PC-3 (cell line): Measurements from ENCODE around the gene UBE2D3. TPM values are rescaled to one million over a fixed set of nuclear protein-coding genes. Genes with fewer than 3 reads are reported as not detected.
A peak's percentile ranks its signal among the peaks of the same experiment; 100 is the strongest.

Source experiments
- ATAC-seq: fragments of 200-7000 bp; cut with Tn5 transposase; 2 replicates; pipeline ENCODE4 v1.9.1; 2020; ENCODE audit warnings: mild to moderate bottlenecking, moderate library complexity
- BruUV-seq: library from RNA; stranded (reverse); fragments of 400-500 nt; replicated peaks from 2 replicates; lab custom pipeline; 2021; lab: Mats Ljungman, UMichigan
- CTCF ChIA-PET: fragments of 300-600 bp; sonication (Branson Sonifier 250); formaldehyde crosslinking; loops from one replicate; lab custom pipeline; 2022; ENCODE audit warnings: antibody characterized with exemption; lab: Charles Lee
- POLR2A ChIA-PET: fragments of 300-600 bp; sonication (Branson Sonifier 250); formaldehyde crosslinking; loops from one replicate; lab custom pipeline; 2022; ENCODE audit warnings: antibody characterized with exemption; ENCODE audit not compliant: unreplicated experiment; lab: Charles Lee
- DNase-seq: peaks from one replicate; pipeline ENCODE4 v3.0.0-alpha.2; 2015
- H2AFZ ChIP-seq: fragments of 300-600 bp; sonication (generic); 2 replicates; pipeline ENCODE4 v1.6.0; 2016; ENCODE audit warnings: antibody characterized with exemption, low read length
- H3F3A ChIP-seq: fragments of 300-600 bp; sonication (generic); one replicate; pipeline ENCODE4 v1.6.0; 2017; ENCODE audit warnings: antibody characterized with exemption, low read length, control low read depth, mild to moderate bottlenecking; ENCODE audit not compliant: unreplicated experiment
- H3K27ac ChIP-seq: fragments of 300-600 bp; sonication (generic); 2 replicates; pipeline ENCODE4 v1.5.1; 2016; ENCODE audit warnings: mild to moderate bottlenecking, low read length
- H3K27me3 ChIP-seq: fragments of 300-600 bp; sonication (generic); 2 replicates; pipeline ENCODE4 v1.6.1; 2016; ENCODE audit warnings: low read length, mixed read lengths
- H3K36me3 ChIP-seq: fragments of 300-600 bp; sonication (generic); 2 replicates; pipeline ENCODE4 v1.6.1; 2016; ENCODE audit warnings: low read depth, mixed run types, low read length, mixed read lengths
- H3K4me1 ChIP-seq: fragments of 300-600 bp; sonication (generic); 2 replicates; pipeline ENCODE4 v1.5.1; 2016; ENCODE audit warnings: low read length; ENCODE audit not compliant: insufficient read depth
- H3K4me2 ChIP-seq: fragments of 300-600 bp; sonication (generic); 2 replicates; pipeline ENCODE4 v1.6.0; 2016; ENCODE audit warnings: low read length
- H3K4me3 ChIP-seq: fragments of 300-600 bp; sonication (generic); 2 replicates; pipeline ENCODE4 v1.5.1; 2016; ENCODE audit warnings: mild to moderate bottlenecking, low read length, mixed read lengths
- H3K79me2 ChIP-seq: fragments of 300-600 bp; sonication (generic); 2 replicates; pipeline ENCODE4 v1.6.1; 2017; ENCODE audit warnings: low read length, mixed read lengths
- H3K9ac ChIP-seq: fragments of 300-600 bp; sonication (generic); 2 replicates; pipeline ENCODE4 v1.6.0; 2016; ENCODE audit warnings: mild to moderate bottlenecking, low read length
- H3K9me2 ChIP-seq: fragments of 300-600 bp; sonication (generic); replicated peaks from 2 replicates; pipeline ENCODE4 v1.6.1; 2016; ENCODE audit warnings: mixed run types, low read length, mixed read lengths
- H3K9me3 ChIP-seq: fragments of 300-600 bp; sonication (generic); 2 replicates; pipeline ENCODE4 v1.6.1; 2016; ENCODE audit warnings: low read length, mixed read lengths
- H4K20me1 ChIP-seq: fragments of 300-600 bp; sonication (generic); 2 replicates; pipeline ENCODE4 v1.6.1; 2016; ENCODE audit warnings: low read length, mixed read lengths
- EZH2 ChIP-seq: fragments of 300-600 bp; sonication (generic); IDR thresholded peaks from one replicate; pipeline ENCODE4 v1.6.1; 2017; ENCODE audit warnings: antibody characterized with exemption, mild to moderate bottlenecking, low read length; ENCODE audit not compliant: unreplicated experiment
- EZH2phosphoT487 ChIP-seq: fragments of 300-600 bp; sonication (generic); IDR thresholded peaks from 2 replicates; pipeline ENCODE4 v1.6.1; 2018; ENCODE audit warnings: mild to moderate bottlenecking, antibody characterized with exemption, low read length, borderline replicate concordance
- intact Hi-C: fragments of 100-400 bp; cut with micrococcal nuclease; formaldehyde crosslinking; loops from 2 replicates; pipeline ENCODE4 v1.9.0; 2023
- total RNA-seq: library from RNA; depleted of rRNA; stranded (reverse); fragments of >200 nt; gene quantifications from 2 replicates; pipeline ENCODE4 v1.2.3, GENCODE V29; 2014
- TF ChIP-seq, protein P1 (sequence below): fragments of 300-600 bp; sonication (generic); conservative IDR thresholded peaks from 2 replicates; pipeline ENCODE4 v1.5.1; 2017; ENCODE audit warnings: antibody characterized with exemption, low read depth, mild to moderate bottlenecking, low read length

UBE2D3 gene
- total RNA-seq, 1 experiment from 2014 or later = 435 TPM

DNA sequence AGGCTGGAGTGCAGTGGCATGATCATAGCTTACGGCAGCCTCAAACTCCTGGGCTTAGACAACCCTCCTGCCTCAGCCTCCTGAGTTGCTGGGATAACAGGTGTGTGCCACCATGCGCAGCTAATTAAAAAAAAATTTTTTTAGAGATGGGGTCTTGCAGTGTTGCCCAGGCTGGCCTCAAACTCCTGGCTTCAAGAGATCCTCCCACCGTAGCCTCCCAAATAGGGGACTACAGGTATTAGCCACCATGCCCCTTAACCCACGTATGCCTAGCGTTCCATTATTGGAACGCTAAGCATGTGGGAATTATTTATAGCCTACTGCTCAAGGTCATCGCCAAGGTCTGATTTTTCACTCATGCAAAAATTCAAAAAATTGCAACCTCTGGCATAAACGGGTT is 20.3 kb upstream of the UBE2D3 start:
- CTCF ChIA-PET = no interaction called here
- H3K36me3 ChIP-seq = no peaks in the 10 kb centered on the region
- H3F3A ChIP-seq = no peaks in the 10 kb centered on the region
- H3K4me2 ChIP-seq = no peak overlapping the region
- intact Hi-C loops = no loop called here
- no peak overlapping the region for H2AFZ ChIP-seq
- TF ChIP-seq EZH2phosphoT487 = no peak
- TF ChIP-seq, protein P1, sequence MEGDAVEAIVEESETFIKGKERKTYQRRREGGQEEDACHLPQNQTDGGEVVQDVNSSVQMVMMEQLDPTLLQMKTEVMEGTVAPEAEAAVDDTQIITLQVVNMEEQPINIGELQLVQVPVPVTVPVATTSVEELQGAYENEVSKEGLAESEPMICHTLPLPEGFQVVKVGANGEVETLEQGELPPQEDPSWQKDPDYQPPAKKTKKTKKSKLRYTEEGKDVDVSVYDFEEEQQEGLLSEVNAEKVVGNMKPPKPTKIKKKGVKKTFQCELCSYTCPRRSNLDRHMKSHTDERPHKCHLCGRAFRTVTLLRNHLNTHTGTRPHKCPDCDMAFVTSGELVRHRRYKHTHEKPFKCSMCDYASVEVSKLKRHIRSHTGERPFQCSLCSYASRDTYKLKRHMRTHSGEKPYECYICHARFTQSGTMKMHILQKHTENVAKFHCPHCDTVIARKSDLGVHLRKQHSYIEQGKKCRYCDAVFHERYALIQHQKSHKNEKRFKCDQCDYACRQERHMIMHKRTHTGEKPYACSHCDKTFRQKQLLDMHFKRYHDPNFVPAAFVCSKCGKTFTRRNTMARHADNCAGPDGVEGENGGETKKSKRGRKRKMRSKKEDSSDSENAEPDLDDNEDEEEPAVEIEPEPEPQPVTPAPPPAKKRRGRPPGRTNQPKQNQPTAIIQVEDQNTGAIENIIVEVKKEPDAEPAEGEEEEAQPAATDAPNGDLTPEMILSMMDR = no peak
- TF ChIP-seq EZH2 = no peak
- no peaks in the 10 kb centered on the region for H3K4me1 ChIP-seq
- no peaks in the 10 kb centered on the region for H3K9me2 ChIP-seq
- H3K79me2 ChIP-seq = no peaks in the 10 kb centered on the region
- no peak overlapping the region for H3K9ac ChIP-seq
- H3K9me3 ChIP-seq = no peaks in the 10 kb centered on the region
- no TSS peak for BruUV-seq
- H4K20me1 ChIP-seq = no peaks in the 10 kb centered on the region
- H3K4me3 ChIP-seq = no peak overlapping the region
- H3K27ac ChIP-seq = no peak overlapping the region
- DNase-seq (no peak), ATAC-seq (no peak)
- POLR2A ChIA-PET = no interaction called here
- H3K27me3 ChIP-seq = no peaks in the 10 kb centered on the region

DNA sequence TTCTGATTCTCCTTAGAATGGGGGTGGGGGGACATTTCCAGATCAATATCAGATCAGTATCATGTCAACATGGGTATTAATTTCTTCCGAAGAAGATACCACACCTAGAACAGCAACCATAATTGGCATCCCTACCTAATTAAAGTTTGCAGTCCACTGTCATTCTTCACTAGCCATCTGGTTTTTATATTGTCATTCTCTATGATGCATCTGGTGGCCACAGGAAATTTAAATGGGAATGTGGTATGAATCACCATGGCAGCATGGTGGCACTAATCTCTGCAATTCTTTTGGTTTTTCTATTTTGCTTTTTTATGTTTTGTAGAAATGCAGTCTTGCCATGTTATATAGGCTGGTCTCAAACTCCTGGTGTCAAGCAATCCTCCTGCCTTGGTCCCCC is 16.6 kb upstream of the UBE2D3 start:
- H3K79me2 ChIP-seq = no peaks in the 10 kb centered on the region
- no peak overlapping the region for H3K4me3 ChIP-seq
- no peaks in the 10 kb centered on the region for H4K20me1 ChIP-seq
- no peak overlapping the region for H3K9ac ChIP-seq
- ChIA-PET POLR2A (no interaction called here), CTCF (no interaction called here)
- ATAC-seq = no peak
- intact Hi-C loops = no loop called here
- H3K27me3 ChIP-seq = no peaks in the 10 kb centered on the region
- no peaks in the 10 kb centered on the region for H3F3A ChIP-seq
- BruUV-seq = no TSS peak
- H3K9me3 ChIP-seq = no peaks in the 10 kb centered on the region
- H3K27ac ChIP-seq = no peak overlapping the region
- TF ChIP-seq EZH2phosphoT487 (no peak), EZH2 (no peak)
- TF ChIP-seq, protein P1 = no peak
- no peaks in the 10 kb centered on the region for H3K4me1 ChIP-seq
- no peaks in the 10 kb centered on the region for H3K9me2 ChIP-seq
- H2AFZ ChIP-seq = no peak overlapping the region
- H3K36me3 ChIP-seq = no peaks in the 10 kb centered on the region
- no peak for DNase-seq
- H3K4me2 ChIP-seq = no peak overlapping the region

DNA sequence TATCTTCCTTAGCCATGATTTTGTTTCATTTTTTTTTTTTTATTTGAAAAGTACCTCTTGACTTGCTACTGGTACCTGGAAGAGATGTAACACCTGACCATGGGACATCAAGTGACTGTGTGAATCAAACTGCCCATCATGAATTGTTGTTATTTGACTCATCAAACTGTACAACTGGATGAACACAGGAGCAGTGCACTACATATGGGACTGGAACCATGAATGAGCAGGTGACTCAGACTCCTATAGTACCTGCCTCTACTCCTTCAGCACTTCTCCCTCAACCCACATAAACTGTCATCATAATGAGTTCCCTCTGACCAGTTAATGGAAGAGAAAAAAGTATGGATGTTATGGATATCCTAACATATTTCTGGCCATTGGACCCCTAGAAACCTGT is 15.9 kb upstream of the UBE2D3 start:
- Histone ChIP-seq H3K79me2 (no peaks in the 10 kb centered on the region), H3K9ac (no peak overlapping the region), H3K9me3 (no peaks in the 10 kb centered on the region), H3K9me2 (no peaks in the 10 kb centered on the region), H3K4me3 (no peak overlapping the region), H3F3A (no peaks in the 10 kb centered on the region), H3K27me3 (no peaks in the 10 kb centered on the region), H2AFZ (no peak overlapping the region), H3K27ac (no peak overlapping the region), H3K36me3 (no peaks in the 10 kb centered on the region), H3K4me1 (no peaks in the 10 kb centered on the region), H3K4me2 (no peak overlapping the region), H4K20me1 (no peaks in the 10 kb centered on the region)
- peak; percentile 43 for DNase-seq
- TF ChIP-seq EZH2phosphoT487 (no peak), EZH2 (no peak)
- TF ChIP-seq, protein P1 = no peak
- intact Hi-C loops = no loop called here
- no TSS peak for BruUV-seq
- POLR2A ChIA-PET = no interaction called here
- CTCF ChIA-PET = no interaction called here
- ATAC-seq = no peak
